ENCODE measurements around the gene ADGRB2. TPM values are rescaled to one million over a fixed set of nuclear protein-coding genes. Genes with fewer than 3 reads are reported as not detected.
A peak's percentile ranks its signal among the peaks of the same experiment; 100 is the strongest.
"Not testable (repeated sequence)": the region's sequence is repeated elsewhere in the genome, so short reads cannot be mapped to it uniquely, and the experiment has no call there.

ADGRB2 gene
- total and polyA plus RNA-seq, 2 experiments from 2014 or later: 0.51 to 3.6 TPM

DNA sequence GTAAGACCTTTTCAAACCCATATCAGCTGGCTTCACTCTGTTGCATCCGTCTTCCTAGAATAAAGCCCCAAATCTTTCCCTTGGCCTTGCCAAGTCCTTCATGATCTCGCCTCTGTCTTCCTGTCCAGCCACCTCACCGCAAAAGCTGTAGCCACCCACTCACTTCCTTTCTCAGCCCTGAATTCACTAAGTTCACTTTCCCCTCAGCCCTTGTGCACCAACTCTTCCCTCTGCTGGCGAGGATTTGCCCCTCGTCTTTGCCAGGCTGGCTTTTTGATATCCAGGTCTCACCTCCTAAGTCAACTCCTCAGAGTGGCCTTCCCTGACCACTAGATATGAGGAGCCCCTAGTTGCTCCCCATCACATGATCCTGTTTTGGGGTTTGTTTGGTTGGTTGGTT, 56.4 kb downstream of the ADGRB2 start:
- 2 to 6% methylated on average over 5 of the region's 5 CpGs for WGBS, 2 experiments (ENCODE audit: low coverage in 1 of 2, low lambda C conversion rate in 2 of 2, missing lambda C conversion rate in 2 of 2)
- H4K20me1 ChIP-seq (ENCODE audit: insufficient read depth): no peaks in the 10 kb centered on the region
- H2AFZ ChIP-seq: no peak overlapping the region
- H3K27ac ChIP-seq: peak overlapping the region; percentile 53
- H3K9me2 ChIP-seq (ENCODE audit: insufficient read depth): no peaks in the 10 kb centered on the region
- peak overlapping the region; percentile 51 for H3K4me2 ChIP-seq (ENCODE audit: unreplicated experiment)
- TF ChIP-seq EZH2 (IDR thresholded peaks at IDR 0.05; ENCODE audit: insufficient read depth, poor library complexity, severe bottlenecking) (no peak), EZH2phosphoT487 (IDR thresholded peaks at IDR 0.05; ENCODE audit: insufficient read depth, low read depth) (no peak)
- H3K79me2 ChIP-seq (ENCODE audit: insufficient read depth): peaks cover 10% of the 10 kb centered on the region
- peaks cover 35% of the 10 kb centered on the region for H3F3A ChIP-seq (ENCODE audit: insufficient read depth)
- H3K9ac ChIP-seq: peak overlapping the region; percentile 39
- in situ Hi-C loops (cut with MboI): no loop called here
- H3K9me3 ChIP-seq (ENCODE audit: low read depth): no peaks in the 10 kb centered on the region
- H3K27me3 ChIP-seq (replicated peaks; ENCODE audit: insufficient read depth): no peaks in the 10 kb centered on the region
- peak; percentile 92 for DNase-seq
- peak overlapping the region; percentile 31 for H3K4me3 ChIP-seq
- no peaks in the 10 kb centered on the region for H3K36me3 ChIP-seq (ENCODE audit: low read depth)
- peaks cover 51% of the 10 kb centered on the region for H3K4me1 ChIP-seq (ENCODE audit: insufficient read depth)

DNA sequence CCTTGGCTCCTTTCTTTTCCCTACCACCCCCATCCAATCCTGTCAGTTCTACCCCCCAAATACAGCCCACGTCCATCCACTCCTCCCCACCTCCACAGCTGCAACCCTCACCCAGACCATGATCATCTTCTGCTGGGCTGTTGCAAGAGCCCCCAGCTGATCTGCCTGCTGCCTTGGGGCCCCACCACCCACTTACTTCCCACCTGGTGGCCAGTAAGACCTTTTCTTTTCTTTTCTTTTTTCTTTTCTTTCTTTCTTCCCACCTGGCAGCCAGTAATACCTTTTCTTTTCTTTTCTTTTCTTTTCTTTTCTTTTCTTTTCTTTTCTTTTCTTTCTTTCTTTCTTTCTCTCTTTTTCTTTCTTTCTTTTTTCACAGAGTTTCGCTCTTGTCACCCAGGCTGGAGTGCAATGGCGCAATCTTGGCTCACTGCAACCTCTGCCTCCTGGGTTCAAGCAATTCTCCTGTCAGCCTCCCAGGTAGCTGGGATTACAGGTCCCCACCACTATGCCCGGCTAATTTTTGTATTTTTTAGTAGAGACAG, 57.0 kb downstream of the ADGRB2 start:
- H3K9me3 ChIP-seq (ENCODE audit: low read depth); H3K27me3 ChIP-seq (replicated peaks; ENCODE audit: insufficient read depth); DNase-seq; in situ Hi-C loops (cut with MboI); H3K9me2 ChIP-seq (ENCODE audit: insufficient read depth); H3K9ac ChIP-seq; H4K20me1 ChIP-seq (ENCODE audit: insufficient read depth); H2AFZ ChIP-seq; H3K36me3 ChIP-seq (ENCODE audit: low read depth): not testable (repeated sequence)
- Histone ChIP-seq H3K79me2 (ENCODE audit: insufficient read depth) (peaks cover 16% of the 10 kb centered on the region), H3K4me2 (ENCODE audit: unreplicated experiment) (peak overlapping the region; percentile 51), H3K27ac (peak overlapping the region; percentile 53), H3K4me3 (peak overlapping the region; percentile 31; the same call in 1 of the 2 replicates), H3K4me1 (ENCODE audit: insufficient read depth) (peaks cover 51% of the 10 kb centered on the region), H3F3A (ENCODE audit: insufficient read depth) (peaks cover 36% of the 10 kb centered on the region)
- WGBS, 2 experiments (ENCODE audit: low coverage in 1 of 2, low lambda C conversion rate in 2 of 2, missing lambda C conversion rate in 2 of 2): 97 to 98% methylated on average over 4 of the region's 4 CpGs

DNA sequence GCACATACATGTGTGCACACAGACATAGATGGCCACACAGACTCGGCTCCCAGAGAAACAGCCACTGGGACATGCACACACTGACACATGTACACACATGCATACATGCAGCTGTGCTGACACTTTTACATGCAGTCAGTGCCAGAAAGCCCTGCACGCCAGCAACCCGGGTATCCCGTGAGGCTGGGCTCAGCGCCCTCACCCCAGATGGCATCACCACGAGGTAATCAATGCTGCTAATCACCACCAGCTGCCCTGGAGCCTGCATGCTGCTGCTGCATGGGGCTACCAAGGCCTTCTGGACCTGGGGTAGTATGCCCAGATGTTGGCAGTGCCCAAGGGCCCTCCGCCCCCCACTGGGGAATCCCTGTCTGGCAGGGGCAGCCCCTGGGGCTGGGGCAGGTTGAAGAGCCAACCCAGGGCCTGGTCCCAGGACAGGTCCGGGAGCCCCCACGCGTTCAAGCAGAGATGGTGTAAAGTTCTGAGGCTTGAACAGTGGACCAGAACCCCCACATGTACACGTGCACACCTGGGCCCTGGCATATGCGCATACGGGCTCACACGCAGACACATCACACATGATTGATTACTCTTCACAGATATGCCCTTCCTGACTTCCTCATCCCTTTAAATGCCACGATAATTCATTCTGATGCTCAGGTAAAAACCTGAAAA, 57.6 kb downstream of the ADGRB2 start:
- peaks cover 51% of the 10 kb centered on the region for H3K4me1 ChIP-seq (ENCODE audit: insufficient read depth)
- H3K27ac ChIP-seq: no peak overlapping the region
- H3K36me3 ChIP-seq (ENCODE audit: low read depth): no peaks in the 10 kb centered on the region
- H3K4me3 ChIP-seq: no peak overlapping the region
- H2AFZ ChIP-seq: no peak overlapping the region
- H3K79me2 ChIP-seq (ENCODE audit: insufficient read depth): peaks cover 19% of the 10 kb centered on the region
- 56 to 59% methylated on average over 14 to 15 of the region's 15 CpGs for WGBS, 2 experiments (ENCODE audit: low coverage in 1 of 2, low lambda C conversion rate in 2 of 2, missing lambda C conversion rate in 2 of 2)
- DNase-seq: peak; percentile 50
- in situ Hi-C loops (cut with MboI): no loop called here
- H3K9ac ChIP-seq: no peak overlapping the region
- H3K9me3 ChIP-seq (ENCODE audit: low read depth): no peaks in the 10 kb centered on the region
- no peaks in the 10 kb centered on the region for H3K27me3 ChIP-seq (replicated peaks; ENCODE audit: insufficient read depth)
- TF ChIP-seq EZH2 (IDR thresholded peaks at IDR 0.05; ENCODE audit: insufficient read depth, poor library complexity, severe bottlenecking) (no peak), EZH2phosphoT487 (IDR thresholded peaks at IDR 0.05; ENCODE audit: insufficient read depth, low read depth) (no peak)
- no peaks in the 10 kb centered on the region for H3K9me2 ChIP-seq (ENCODE audit: insufficient read depth)
- H3K4me2 ChIP-seq (ENCODE audit: unreplicated experiment): no peak overlapping the region
- peaks cover 36% of the 10 kb centered on the region for H3F3A ChIP-seq (ENCODE audit: insufficient read depth)
- H4K20me1 ChIP-seq (ENCODE audit: insufficient read depth): no peaks in the 10 kb centered on the region

DNA sequence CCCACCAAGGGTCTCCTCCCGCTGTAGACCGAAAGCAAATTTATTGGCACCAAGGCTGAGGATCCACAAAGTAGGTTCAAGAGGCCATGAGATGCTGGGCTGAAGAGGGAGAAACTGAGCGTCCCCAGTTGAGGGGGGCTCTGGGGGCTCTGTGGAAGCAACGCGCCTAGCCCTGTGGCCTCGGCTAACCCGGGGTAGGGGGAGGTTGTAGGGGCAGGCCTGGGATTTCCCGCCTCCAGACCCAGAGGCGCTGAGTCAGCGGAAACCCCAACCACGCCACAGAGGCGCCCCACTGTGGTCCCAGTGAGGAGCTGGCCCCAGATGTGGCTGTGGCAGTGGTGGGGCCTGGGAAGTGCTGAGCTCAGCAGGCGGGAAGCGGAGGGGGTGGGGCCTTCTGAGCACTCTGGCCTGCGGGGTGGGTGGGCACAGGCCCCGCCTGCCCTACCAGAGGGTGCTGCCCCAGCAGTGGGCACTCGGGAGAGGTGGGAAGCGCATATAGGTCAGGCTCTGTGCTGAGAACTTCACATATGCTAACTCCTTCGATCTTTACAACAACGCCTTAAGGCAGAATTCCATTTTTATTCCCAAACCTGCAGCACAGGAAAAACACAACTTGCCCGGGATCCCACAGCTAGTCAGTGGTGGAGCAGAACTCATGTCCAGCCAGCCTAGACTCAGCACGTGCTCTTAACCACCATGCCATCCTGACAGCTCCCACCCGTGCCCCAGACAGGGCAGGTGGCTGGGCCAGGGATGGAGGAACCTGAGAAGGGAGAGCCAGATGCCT, 58.9 kb downstream of the ADGRB2 start:
- TF ChIP-seq EZH2phosphoT487 (IDR thresholded peaks at IDR 0.05; ENCODE audit: insufficient read depth, low read depth) (no peak), EZH2 (IDR thresholded peaks at IDR 0.05; ENCODE audit: insufficient read depth, poor library complexity, severe bottlenecking) (no peak)
- peak overlapping the region; percentile 93 for H3K4me2 ChIP-seq (ENCODE audit: unreplicated experiment)
- H3K79me2 ChIP-seq (ENCODE audit: insufficient read depth): peaks cover 19% of the 10 kb centered on the region
- H2AFZ ChIP-seq: peak overlapping the region; percentile 29
- 16 to 19% methylated on average over 20 to 22 of the region's 23 CpGs for WGBS, 2 experiments (ENCODE audit: low coverage in 1 of 2, low lambda C conversion rate in 2 of 2, missing lambda C conversion rate in 2 of 2)
- no peaks in the 10 kb centered on the region for H3K27me3 ChIP-seq (replicated peaks; ENCODE audit: insufficient read depth)
- H3K27ac ChIP-seq: peak overlapping the region; percentile 89
- no peaks in the 10 kb centered on the region for H3K9me3 ChIP-seq (ENCODE audit: low read depth)
- peaks cover 61% of the 10 kb centered on the region for H3K4me1 ChIP-seq (ENCODE audit: insufficient read depth)
- DNase-seq: peak; percentile 82
- in situ Hi-C loops (cut with MboI): no loop called here
- H3K36me3 ChIP-seq (ENCODE audit: low read depth): no peaks in the 10 kb centered on the region
- H4K20me1 ChIP-seq (ENCODE audit: insufficient read depth): no peaks in the 10 kb centered on the region
- H3F3A ChIP-seq (ENCODE audit: insufficient read depth): peaks cover 42% of the 10 kb centered on the region
- peak overlapping the region; percentile 89 for H3K9ac ChIP-seq
- no peaks in the 10 kb centered on the region for H3K9me2 ChIP-seq (ENCODE audit: insufficient read depth)
- peak overlapping the region; percentile 84 for H3K4me3 ChIP-seq

All from GM23248 (cell line).